NCI-H2196 treated with DMSO at 0.1 percent for 48 hours (cell line): ENCODE results near the gene MRTO4.
"Not testable (repeated sequence)": the region's sequence is repeated elsewhere in the genome, so short reads cannot be mapped to it uniquely, and the experiment has no call there.

Experiments used
- DNase-seq: peaks from one replicate; lab custom pipeline; 2025; ENCODE audit not compliant: unreplicated experiment; lab: John Stamatoyannopoulos, UW

MRTO4 gene

DNA sequence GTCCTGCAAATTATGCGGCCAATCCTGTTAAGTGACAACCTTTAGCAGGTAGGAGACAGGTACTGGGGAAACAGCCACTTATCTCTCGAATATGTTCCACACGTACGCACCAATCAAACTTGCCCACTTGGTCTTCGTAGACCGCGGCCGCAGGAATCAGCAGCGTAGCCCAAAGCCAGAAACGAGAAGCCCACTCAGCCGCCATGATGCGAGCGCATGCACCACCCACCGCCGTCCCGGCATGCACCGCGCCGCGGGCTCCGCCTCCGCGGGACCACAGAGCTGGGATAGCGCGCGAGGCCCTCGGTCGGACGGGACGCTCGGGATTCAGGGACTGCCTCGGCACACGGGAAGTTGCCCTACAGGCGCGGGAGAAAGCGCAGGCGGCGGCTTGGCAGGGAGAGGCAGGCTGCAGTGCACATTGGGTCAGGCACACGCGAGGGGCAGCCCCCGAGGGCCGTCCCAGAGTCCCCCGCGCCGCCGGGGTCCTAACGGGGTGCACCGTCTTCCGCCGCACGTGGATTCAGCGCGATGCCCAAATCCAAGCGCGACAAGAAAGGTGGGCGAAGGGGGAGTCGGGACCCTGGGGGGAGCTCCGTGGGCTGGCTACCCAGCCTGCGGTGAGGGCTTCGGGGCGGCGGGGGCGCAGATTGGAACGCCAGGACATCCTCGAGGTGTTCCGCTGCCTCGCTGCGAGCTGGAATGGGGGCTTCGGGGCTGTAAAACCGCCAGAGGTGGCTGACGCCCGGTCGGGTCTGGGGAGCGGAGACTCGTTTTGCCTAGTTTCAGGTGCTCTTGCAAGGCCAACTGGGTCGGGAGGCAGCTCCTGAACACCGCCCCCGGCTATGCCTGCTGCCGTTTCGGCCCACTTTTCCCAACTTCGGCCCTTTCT is at the start of gene MRTO4, which contains the start of gene EMC1:
MRTO4 (plus strand) TSS at position 501 of the 892 bp plus-strand sequence; CDS start at position 532, 31 bp downstream.
EMC1 (minus strand) TSS at position 220 of the 892 bp plus-strand sequence; CDS start at position 205, 15 bp downstream.
- peak; percentile 46 for DNase-seq

DNA sequence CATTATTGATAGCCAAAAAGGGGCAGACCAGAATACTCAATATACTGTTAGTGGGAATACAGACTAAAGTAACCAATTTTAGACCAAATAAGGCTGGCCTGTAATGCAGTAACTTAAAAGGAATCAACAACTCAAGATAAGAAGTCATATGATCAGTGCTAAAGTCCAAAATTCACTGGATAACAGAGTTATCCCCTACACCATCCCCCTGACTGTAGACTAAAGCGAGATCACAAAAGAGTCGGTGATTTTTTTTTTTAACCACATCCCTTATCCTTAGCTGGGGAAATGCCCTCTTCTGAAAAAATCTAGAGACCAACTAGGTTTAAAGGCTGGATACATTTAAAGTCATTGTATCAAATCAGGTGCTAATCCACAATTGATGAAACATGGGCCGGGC is 49.2 kb upstream of the MRTO4 start:
- no peak for DNase-seq

DNA sequence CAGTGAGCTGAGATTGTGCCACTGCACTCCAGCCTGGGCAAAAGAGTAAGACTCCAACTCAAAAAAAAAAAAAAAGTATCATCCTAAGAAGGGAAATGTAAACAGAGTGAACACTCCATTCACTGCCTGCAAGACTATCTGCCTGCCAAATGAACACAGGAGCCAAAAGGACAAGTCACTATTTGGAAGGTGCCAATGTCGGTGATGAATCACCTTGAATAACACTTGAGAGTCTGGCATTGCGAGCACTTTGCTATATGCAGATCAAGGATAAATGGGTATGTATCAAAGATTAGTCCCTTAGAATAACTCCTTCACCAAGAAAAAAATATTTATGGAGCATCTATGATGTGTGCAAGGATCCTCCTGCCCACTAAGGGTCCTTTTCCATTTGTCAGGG is 48.2 kb upstream of the MRTO4 start:
- DNase-seq: peak; percentile 23

DNA sequence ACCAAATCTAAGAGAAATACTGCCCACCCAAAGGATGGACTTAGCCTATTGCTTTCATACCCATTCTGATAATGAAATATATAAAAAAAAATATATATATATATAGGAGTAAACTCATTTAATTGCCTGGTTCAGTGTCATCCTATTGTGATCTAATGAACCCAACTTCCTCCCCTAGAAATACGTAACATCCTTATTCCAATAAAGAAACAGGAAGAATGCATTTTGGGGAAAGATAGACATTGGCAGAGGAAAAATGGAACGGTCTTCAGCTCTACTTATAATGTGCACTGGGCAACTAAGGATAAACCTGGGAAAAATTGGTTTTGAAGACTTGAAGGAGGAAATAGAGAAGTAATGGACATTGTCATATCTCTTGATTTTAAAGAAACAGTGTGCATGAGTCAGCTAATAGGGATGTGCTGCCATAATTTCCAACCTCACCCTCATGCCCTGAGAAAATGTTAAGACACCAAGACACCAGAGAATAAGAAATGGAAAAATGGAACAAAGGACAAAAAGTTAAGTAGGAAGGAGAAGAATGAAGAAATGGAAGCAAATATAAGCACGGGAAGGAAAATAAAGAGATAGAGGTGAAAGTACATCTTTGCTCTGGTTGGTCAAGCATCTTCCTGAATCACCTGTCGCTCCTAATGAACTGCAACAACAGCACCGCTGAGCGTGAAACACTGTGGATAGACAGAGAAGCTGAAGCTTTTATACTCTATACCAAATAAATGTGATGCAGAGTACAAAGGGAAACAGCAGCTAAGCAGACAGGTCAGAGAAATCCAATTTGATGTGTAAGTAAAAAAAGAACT is 46.9 kb upstream of the MRTO4 start:
- DNase-seq: no peak

DNA sequence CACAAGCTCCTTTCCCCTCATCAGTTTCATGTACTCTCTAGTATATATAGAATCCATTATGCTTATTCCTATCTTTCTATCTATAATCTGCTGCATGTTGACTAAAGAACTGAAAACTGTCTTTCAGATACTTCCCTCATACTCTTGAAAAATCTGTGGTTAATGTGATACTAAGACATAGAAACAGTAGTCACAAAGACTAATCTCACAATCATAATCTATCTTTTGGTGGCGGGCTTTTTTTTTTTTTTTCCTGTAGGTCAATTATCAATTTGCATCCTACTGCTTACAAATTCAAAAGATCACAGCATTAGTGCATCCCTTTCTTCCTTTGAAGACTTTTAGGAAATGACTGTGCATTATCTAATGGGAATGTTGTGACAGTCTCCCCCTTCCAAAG is 46.2 kb upstream of the MRTO4 start:
- no peak for DNase-seq

DNA sequence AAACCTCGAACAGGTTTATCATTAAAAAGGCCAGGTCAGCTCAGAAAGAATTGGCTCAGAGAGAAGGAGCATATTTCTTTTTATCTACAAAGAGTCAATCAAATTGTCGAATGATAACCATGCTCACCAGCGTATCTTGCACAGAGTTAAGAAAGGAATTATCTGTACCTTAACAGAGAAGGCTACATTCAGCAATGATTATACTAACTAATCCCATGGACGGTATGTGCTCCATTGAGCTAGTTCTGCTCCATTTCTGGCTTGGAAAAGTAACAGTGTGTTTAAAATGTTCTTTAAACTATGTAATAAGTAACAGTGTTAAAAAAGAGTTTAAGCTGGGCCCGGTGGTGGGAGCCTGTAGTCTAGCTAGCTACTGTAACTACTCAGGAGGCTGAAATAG is 45.8 kb upstream of the MRTO4 start:
- DNase-seq: no peak

DNA sequence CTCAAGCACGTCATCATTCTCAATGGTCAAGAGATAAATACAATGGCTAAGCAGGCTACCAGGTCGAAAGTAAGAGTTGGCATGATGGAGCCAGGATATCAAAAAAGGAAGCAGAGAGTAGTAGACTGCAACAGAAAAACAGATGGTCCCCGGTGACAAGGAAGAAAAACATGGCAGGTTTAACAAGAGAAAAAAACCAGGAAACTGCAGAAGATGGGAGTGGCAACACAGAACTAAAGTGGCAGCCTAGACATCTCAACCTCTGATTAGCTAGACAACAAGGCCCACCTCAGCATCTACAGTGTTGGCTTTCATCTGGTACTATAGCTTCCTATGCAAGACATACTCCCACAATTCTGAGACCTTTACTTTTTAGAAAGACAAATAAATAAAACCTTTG is 44.7 kb upstream of the MRTO4 start:
- DNase-seq: no peak

DNA sequence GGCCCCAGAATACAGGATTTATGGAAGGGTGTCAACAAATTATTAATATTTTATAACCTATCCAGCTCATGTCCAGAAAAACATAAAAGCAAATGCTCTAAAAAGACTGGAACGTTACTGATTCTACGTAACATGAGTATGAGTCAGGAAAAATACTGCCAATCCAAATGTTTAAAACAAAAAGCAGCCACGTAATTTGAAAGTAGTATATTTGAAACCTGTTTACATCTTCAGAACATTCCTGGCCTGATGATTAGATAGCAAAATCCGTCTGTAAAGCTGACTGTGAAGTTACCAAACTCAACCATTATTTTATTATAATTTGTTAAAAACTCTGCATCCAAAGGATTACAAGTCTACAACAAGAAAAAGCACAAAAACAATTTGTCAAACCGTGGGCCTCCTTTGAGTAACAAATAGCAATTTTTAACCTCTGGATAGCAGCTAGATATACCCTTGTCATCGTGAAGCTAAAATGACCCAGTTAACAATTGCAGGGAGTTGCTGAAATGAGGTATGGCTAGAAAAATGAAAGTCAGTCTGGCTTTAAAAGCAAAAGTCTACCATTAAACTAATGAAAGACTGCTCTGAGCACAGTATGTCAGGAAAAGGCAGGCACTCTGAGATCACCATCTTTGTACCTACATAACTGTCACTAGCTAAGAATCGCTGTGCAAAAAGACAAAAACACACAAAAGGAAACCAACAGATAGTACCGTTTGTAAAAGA is 42.7 kb upstream of the MRTO4 start:
- no peak for DNase-seq

DNA sequence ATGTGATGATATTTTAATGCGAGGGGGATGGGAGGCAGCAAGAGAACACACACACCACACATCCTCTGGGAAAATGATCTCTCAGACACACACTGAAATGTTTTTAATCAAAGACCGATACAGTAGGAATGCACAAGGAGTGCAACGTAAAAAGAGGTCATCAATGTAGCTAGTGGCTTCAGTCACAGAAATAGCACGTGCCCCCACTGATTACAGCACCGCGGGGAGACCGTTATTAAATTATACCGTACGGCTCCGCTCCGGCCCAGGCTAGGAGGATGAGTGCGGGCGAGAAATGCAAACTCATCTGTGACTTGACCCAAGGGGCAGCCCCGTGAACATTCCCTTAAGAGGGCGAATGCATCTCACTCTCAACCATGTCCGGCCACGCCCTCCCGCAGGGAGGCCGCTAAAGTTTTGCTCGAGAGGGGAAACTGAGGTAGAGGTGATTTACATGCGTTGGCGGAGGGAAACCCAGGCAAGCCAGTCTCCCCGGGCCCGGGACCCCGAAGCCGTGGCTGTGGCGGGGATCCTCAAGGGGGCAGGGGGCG is 42.1 kb upstream of the MRTO4 start:
- DNase-seq: no peak

DNA sequence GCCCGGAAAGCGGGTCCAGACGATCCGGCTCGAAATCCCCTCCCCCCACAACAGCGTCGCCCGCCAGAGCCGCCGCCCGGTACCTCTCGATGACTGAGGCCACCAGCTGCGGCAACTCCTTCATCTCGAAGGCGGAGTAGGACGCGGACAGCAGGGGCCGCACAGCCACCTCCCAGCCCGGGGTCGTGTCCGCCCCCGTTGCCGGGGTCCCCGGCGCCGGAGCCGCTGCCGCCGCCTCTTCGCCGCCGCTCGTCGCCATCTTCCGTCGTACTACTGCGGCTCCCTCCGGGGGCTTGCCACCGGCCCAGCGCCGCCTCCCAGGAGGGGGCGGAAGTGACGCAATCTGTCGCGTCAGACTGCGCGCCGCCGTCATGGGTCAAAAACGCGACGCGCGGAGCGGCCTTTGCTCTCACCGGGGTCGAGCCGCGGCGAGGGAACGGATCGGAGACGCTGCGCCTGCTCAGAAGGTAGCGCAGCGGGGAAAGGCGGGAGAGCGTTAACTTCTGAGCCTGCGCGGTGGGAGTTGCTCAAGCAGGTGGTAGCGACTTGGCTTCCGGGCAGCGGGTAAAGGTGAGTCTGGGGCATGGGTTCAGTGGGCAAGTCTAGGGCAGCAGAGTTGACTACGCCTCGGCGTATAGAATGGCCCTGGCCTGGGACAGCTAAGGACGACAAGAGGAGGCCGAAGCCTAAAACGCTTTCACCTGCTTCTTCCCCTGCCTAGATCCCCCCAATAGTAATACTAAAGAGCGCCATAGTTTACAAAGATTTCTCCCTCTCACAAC is 41.4 kb upstream of the MRTO4 start, which contains the start of gene UBR4:
UBR4 (minus strand) TSS at position 277 of the 782 bp plus-strand sequence; CDS start at position 259, 18 bp downstream.
- DNase-seq: peak; percentile 94

DNA sequence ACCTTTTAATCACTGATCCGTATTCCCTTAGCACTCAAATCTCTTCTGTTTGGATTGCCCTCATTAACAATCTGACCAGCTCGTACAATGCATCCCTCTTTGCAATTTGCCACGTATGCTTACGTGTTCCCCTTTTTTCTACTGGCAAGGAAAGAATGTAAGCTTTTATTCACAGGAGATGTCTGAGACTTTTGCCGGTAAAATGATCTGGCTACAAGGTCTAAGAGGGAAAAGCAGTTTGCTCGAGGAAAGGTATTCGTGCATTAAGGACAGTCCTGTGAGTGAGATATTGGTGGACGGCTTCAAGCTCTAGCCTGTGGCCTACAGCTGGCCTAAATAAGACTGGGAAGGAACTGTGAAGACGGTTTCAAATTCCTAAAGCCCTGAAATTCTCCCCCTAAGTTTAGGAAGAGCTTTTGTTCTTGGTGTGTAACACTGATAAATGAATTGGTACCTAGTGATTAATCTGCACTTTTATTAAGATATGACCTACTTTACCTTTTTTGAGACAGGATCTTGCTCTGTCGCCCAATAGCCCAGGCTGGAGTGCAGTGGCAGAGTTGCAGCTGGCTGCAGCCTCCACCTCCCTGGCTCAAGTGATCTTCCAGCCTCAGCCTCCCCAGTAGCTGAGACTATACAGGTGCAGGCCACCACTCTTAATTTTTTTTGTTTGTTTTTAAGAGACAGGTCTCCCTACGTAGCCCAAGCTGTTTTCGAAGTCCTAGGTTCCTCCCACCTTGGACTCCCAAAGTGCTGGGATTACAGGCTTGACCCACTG is 40.6 kb upstream of the MRTO4 start:
- no peak for DNase-seq

DNA sequence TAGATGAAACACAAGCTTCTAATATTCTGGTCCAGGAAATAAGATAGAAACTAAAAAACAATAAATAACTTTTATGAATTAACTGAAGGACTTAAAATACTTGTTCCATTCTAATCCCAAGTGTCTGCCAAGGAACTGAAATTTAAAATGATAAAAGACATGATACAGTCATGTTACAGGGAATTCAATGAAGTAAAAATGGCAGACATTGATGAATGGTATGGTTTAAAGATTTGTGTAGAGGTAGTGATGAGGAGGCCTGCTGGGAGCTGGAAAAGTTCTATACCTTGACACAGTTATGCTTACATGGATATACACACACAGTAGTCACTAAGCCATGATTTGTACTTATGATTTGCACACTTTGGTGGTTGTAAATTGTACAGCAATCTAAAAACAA is 39.4 kb upstream of the MRTO4 start:
- no peak for DNase-seq

DNA sequence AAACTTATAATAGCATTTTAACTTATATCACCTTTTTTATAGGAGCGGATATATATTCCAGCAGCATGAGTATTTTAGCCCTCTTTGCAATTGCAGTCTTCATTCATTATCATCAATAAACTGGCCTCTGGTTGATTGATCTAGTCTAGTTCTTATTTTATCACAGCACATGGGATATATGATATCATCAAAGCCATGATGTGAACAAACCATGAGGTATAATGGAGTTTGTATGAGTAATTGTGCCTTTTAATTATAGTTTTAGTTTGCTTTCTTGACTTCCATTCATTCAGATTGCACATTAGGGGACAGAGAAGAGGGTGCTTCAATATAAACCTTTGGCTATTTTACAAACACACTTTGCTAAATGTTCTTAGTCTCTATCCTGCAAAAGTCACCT is 38.0 kb upstream of the MRTO4 start:
- DNase-seq: no peak

DNA sequence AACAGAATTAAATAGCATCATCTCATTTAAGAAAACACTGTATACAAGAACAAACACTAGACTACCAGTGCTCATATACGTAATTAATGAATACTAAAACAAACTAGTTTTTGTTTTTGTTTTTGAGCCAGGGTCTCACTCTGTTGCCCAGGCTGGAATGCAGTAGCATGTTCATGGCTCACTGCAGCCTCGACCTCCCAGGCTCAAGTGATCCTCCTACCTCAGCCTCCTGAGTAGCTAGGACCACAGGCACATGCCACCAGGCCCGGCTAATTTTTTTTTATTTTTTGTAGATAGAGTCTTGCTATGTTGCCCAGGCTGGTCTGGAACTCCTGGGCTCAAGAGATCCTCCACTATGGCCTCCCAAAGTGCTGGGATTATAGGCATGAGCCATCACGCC is 35.0 kb upstream of the MRTO4 start:
- not testable (repeated sequence) for DNase-seq

DNA sequence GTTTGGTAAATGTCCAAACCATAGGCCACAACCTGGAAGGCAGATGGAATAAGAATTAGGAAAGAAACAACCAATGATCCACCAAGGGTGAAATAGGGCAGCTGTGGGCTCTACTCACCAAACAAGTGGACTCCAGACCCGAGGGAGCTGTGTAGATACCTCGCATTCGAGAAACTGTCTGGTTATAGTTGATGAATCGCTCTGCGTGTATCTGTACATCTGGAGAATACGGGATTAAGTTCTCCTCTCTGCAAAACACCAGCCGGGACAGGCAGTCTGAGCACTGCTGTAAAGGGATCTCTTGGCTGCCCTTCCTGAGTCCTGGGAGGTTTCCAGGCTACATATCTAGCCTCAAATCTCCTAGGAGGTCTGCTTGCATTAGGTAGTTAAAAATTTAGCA is 32.2 kb upstream of the MRTO4 start:
- DNase-seq: no peak

DNA sequence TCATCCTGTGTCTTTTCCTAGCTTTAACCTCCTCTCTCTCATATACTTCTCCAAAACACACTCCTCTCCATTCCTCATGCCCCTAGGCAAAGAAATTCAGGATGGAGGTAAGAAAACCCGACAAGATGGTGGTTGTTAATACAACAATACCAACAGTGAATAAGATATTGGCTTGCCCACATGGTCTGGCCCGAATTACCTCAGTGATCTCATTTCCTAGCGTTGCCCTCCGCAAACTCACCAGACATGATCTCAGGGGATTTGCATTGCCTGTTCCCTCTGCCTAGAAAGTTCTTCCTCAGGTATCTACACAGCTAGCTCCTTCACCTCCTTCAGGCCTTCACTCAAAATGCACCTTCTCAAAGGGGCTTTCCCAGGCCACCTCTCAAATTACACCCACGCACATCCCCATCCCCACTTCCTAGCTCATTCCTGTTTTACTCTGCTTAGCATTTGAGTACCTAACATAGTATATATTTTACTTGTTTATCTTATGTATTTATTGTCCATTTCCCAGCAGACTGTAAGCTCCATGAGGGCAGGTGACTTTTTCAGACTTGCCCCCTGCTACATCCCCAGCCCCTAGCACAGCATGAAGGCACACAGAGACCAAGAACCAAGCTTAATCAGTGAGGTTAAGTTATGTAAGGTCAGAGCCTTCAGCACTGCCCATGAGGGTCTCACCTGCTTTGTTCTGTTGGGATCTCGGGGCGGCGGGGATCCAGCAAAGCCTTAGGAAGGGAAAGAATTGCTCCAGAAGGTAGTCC is 31.3 kb upstream of the MRTO4 start:
- DNase-seq: no peak

DNA sequence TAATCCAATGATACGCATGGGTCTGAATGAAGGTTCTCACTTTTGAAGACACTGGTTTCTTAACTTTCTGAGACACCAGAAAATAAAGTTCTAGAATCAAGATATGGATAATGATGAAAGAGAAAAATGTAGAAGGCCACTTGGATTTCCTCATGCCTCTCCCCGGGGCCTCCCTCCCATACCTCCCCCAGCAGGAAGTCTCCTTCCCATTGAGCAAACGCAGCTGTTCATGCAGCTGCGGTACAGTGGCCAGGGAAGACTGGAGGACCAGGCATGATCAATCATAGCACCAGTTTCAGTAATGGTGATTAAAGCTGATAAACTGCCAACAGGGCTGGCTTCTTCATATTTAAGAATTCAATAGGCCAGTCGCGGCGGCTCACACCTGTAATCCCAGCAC is 30.6 kb upstream of the MRTO4 start:
- peak; percentile 15 for DNase-seq

DNA sequence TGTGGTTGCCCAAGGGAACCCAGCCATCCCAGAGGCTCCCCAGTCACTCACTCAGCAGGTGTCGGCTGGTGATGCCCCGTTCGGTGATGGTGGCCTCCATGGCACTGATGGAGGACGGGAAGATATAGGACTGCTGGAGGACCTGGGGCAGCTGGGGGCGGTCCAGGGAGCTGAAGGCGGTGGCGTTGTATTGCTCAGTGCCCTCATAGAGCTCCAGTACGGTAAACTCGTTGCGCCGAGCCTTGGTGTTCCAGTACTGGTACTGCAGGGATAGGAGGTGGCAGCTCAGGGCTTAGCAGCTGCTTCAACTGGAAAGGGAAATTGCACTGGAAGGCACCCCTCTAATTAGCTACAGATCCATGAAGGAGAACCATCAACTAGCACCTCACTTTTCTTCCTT is 29.0 kb upstream of the MRTO4 start:
- no peak for DNase-seq
